Keratinocyte (primary cell): ENCODE results near the gene HYI. TPM values are rescaled to one million over a fixed set of nuclear protein-coding genes. Genes with fewer than 3 reads are reported as not detected.

Experiments used
- DNase-seq: peaks from one replicate; pipeline ENCODE4 v3.0.0-alpha.2; 2011; ENCODE audit warnings: low read depth, missing footprints, low spot score
- FAIRE-seq: peaks from 2 replicates; lab custom pipeline; 2011; peaks lifted over from hg19 to GRCh38; lab: Jason Lieb, UNC
- H2AFZ ChIP-seq: 2 replicates; pipeline ENCODE4 v1.6.0; 2012; ENCODE audit warnings: low read length, control low read depth, inconsistent platforms; ENCODE audit not compliant: control insufficient read depth
- H3K27ac ChIP-seq: 2 replicates; pipeline ENCODE4 v1.5.1; 2011; ENCODE audit warnings: low read length; ENCODE audit not compliant: control insufficient read depth, insufficient read depth
- H3K27me3 ChIP-seq: 3 replicates; pipeline ENCODE4 v1.6.0; 2011; ENCODE audit warnings: low read length; ENCODE audit not compliant: control insufficient read depth, insufficient read depth; ENCODE audit errors: extremely low read depth
- H3K36me3 ChIP-seq, 2 experiments: 2 replicates in 1 of 2; 3 replicates in 1 of 2; pipeline ENCODE4 v1.5.1; 2011; ENCODE audit warnings: low read length in 2 of 2, mild to moderate bottlenecking in 1 of 2; ENCODE audit not compliant: control insufficient read depth in 2 of 2, insufficient read depth in 2 of 2; ENCODE audit errors: extremely low read depth in 1 of 2
- H3K4me1 ChIP-seq: 3 replicates; pipeline ENCODE4 v1.5.1; 2011; ENCODE audit warnings: low read length; ENCODE audit not compliant: control insufficient read depth, insufficient read depth; ENCODE audit errors: extremely low read depth
- H3K4me2 ChIP-seq: 3 replicates; pipeline ENCODE4 v1.6.0; 2011; ENCODE audit warnings: low read depth, low read length; ENCODE audit not compliant: control insufficient read depth, insufficient read depth; ENCODE audit errors: extremely low read depth
- H3K4me3 ChIP-seq, 3 experiments: fragments of 200-600 bp in 1 of 3; sonication (generic) in 1 of 3; 2 replicates in 2 of 3; 3 replicates in 1 of 3; pipeline ENCODE4 v1.5.1; 2011 to 2016; ENCODE audit warnings: low read length in 3 of 3, mild to moderate bottlenecking in 3 of 3, control low read depth in 2 of 3, inconsistent platforms in 1 of 3, low read depth in 1 of 3, mixed read lengths in 1 of 3, mixed run types in 1 of 3, moderate library complexity in 1 of 3; ENCODE audit not compliant: control insufficient read depth in 2 of 3, insufficient read depth in 2 of 3; ENCODE audit errors: extremely low read depth in 1 of 3
- H3K79me2 ChIP-seq: 2 replicates; pipeline ENCODE4 v1.6.0; 2012; ENCODE audit warnings: low read length; ENCODE audit not compliant: control insufficient read depth, insufficient read depth
- H3K9ac ChIP-seq: 3 replicates; pipeline ENCODE4 v1.6.0; 2011; ENCODE audit warnings: low read length; ENCODE audit not compliant: control insufficient read depth, insufficient read depth; ENCODE audit errors: extremely low read depth
- H3K9me1 ChIP-seq: 3 replicates; pipeline ENCODE4 v1.6.0; 2011; ENCODE audit warnings: low read length; ENCODE audit not compliant: control insufficient read depth, insufficient read depth; ENCODE audit errors: extremely low read depth
- H3K9me3 ChIP-seq: 2 replicates; pipeline ENCODE4 v1.5.1; 2012; ENCODE audit warnings: low read depth, low read length; ENCODE audit not compliant: control insufficient read depth
- H4K20me1 ChIP-seq: 3 replicates; pipeline ENCODE4 v1.6.0; 2011; ENCODE audit warnings: low read length; ENCODE audit not compliant: control insufficient read depth, insufficient read depth; ENCODE audit errors: extremely low read depth
- CTCF ChIP-seq, 3 experiments: IDR thresholded peaks in 1 of 3; conservative IDR thresholded peaks in 1 of 3; optimal IDR thresholded peaks in 1 of 3; 2 replicates in 2 of 3; 3 replicates in 1 of 3; pipeline versions ENCODE3 to v1.5.1; 2011; ENCODE audit warnings: low read length in 3 of 3, mild to moderate bottlenecking in 3 of 3, moderate library complexity in 2 of 3, control low read depth in 1 of 3, inconsistent platforms in 1 of 3; ENCODE audit not compliant: insufficient read depth in 2 of 3; ENCODE audit errors: extremely low read depth in 1 of 3
- EZH2 ChIP-seq: IDR thresholded peaks from one replicate; pipeline ENCODE4 v1.6.1; 2012; ENCODE audit warnings: inconsistent platforms, mild to moderate bottlenecking, low read length, moderate library complexity
- dilution Hi-C: fragments of 300-500 bp; cut with MboI; formaldehyde crosslinking; loops from one replicate; pipeline ENCODE4 v1.7.0; 2020; ENCODE audit warnings: low sequenced_read_pairs; ENCODE audit not compliant: extremely low pct_ligation_motif_present
- polyA plus RNA-seq, 5 experiments: library from polyadenylated mRNA; depleted of rRNA in 3 of 5; stranded (reverse) in 3 of 5; stranded (forward) in 1 of 5; unstranded in 1 of 5; fragments of >200 nt; gene quantifications; 1 replicate in 1 of 5; 2 replicates in 3 of 5; 3 replicates in 1 of 5; pipeline versions ENCODE4 v1.2.1 to v1.2.3, GENCODE V29; 2011 to 2012; ENCODE audit warnings: missing spikeins in 2 of 5, low read depth in 1 of 5, low replicate concordance in 1 of 5

Gene HYI
- polyA plus RNA-seq, 1 donor (not counting 4 experiments of a cell fraction or from before 2014, with no cell fraction given), result 26.9 TPM

GRCh38 chr1:43422995-43423671 is 30.6 kb downstream of the HYI start:
- dilution Hi-C loops, result no loop called here
- no peak for TF ChIP-seq CTCF (optimal IDR thresholded peaks at IDR 0.05 in 1 of 3, IDR thresholded peaks at IDR 0.05 in 1 of 3, conservative IDR thresholded peaks at IDR 0.05 in 1 of 3; ENCODE audit: extremely low read depth in 1 of 3, insufficient read depth in 2 of 3, low read length in 3 of 3)
- no peak for TF ChIP-seq EZH2
- Histone ChIP-seq H3K27me3 (no peaks in the 10 kb centered on the region), H3K36me3 (peaks cover 65 to 75% of the 10 kb centered on the region in 2 experiments), H3K9me3 (peaks cover 8% of the 10 kb centered on the region), H3K4me2 (no peak overlapping the region), H2AFZ (no peak overlapping the region), H3K9ac (peak overlapping the region; percentile 34), H3K4me3 (no peak overlapping the region), H3K4me1 (no peaks in the 10 kb centered on the region), H4K20me1 (no peaks in the 10 kb centered on the region), H3K79me2 (no peaks in the 10 kb centered on the region), H3K27ac (peak overlapping the region; percentile 81), H3K9me1 (no peaks in the 10 kb centered on the region)
- no peak for FAIRE-seq
- DNase-seq, result no peak

- H3K36me3 ChIP-seq, result peaks cover 55 to 74% of the 10 kb centered on the region in 2 experiments
- peaks cover 8% of the 10 kb centered on the region for H3K9me3 ChIP-seq
- H3K4me1 ChIP-seq, result no peaks in the 10 kb centered on the region
- H3K4me2 ChIP-seq, result no peak overlapping the region
- no peaks in the 10 kb centered on the region for H3K27me3 ChIP-seq
- H2AFZ ChIP-seq, result no peak overlapping the region
- no peak overlapping the region for H3K27ac ChIP-seq
- no peak overlapping the region for H3K9ac ChIP-seq
- dilution Hi-C loops, result no loop called here
- no peaks in the 10 kb centered on the region for H4K20me1 ChIP-seq
- no peaks in the 10 kb centered on the region for H3K9me1 ChIP-seq
- DNase-seq, result no peak
- no peak for FAIRE-seq
- H3K4me3 ChIP-seq, result no peak overlapping the region
- TF ChIP-seq CTCF (optimal IDR thresholded peaks at IDR 0.05 in 1 of 3, IDR thresholded peaks at IDR 0.05 in 1 of 3, conservative IDR thresholded peaks at IDR 0.05 in 1 of 3; ENCODE audit: extremely low read depth in 1 of 3, insufficient read depth in 2 of 3, low read length in 3 of 3) (no peak), EZH2 (no peak)
- no peaks in the 10 kb centered on the region for H3K79me2 ChIP-seq
Observed at GRCh38 chr1:43421976-43422750, 31.6 kb downstream of the HYI start.
